ENCODE results near the gene AHI1.

- TF ChIP-seq CTCF (optimal IDR thresholded peaks at IDR 0.05 in 1 of 3, IDR thresholded peaks at IDR 0.05 in 1 of 3, conservative IDR thresholded peaks at IDR 0.05 in 1 of 3; ENCODE audit: extremely low read depth in 1 of 3, insufficient read depth in 2 of 3, low read length in 3 of 3) (no peak), EZH2 (IDR thresholded peaks at IDR 0.05; ENCODE audit: low read length) (no peak)
Observed at GRCh38 chr6:135434095-135434494, 63.4 kb downstream of the AHI1 start.

All from keratinocyte (primary cell).